Testis (tissue), 3 donors: Measurements from ENCODE around the gene SF3B3. TPM values are rescaled to one million over a fixed set of nuclear protein-coding genes. Genes with fewer than 3 reads are reported as not detected.

Experiments used
- DNase-seq: peaks from one replicate; pipeline ENCODE4 v3.0.0-alpha.2; 2019
- H3K27ac ChIP-seq, 2 donors: fragments of 200-600 bp; sonication (generic); one replicate each; pipeline ENCODE4 v1.5.1; 2019
- H3K27me3 ChIP-seq: fragments of 200-600 bp; sonication (generic); one replicate; pipeline ENCODE4 v1.5.1; 2019
- H3K36me3 ChIP-seq: fragments of 200-600 bp; sonication (generic); one replicate; pipeline ENCODE4 v1.5.1; 2017; ENCODE audit warnings: low read depth; ENCODE audit errors: missing control alignments
- H3K4me1 ChIP-seq: fragments of 200-600 bp; sonication (generic); one replicate; pipeline ENCODE4 v1.5.1; 2019
- H3K4me3 ChIP-seq, 2 donors: fragments of 200-600 bp; sonication (generic); one replicate each; pipeline ENCODE4 v1.5.1; 2017 to 2019
- H3K9me3 ChIP-seq: fragments of 200-600 bp; sonication (generic); one replicate; pipeline ENCODE4 v1.5.1; 2017
- POLR2A ChIP-seq: fragments of 450-650 bp; IDR thresholded peaks from one replicate; pipeline ENCODE4 v1.6.1; 2017; ENCODE audit warnings: antibody characterized with exemption, mild to moderate bottlenecking, moderate library complexity
- WGBS, 2 donors: methylation state at CpG; one replicate each; pipeline ENCODE4 v1.1.5; 2018; 5-methylcytosine and 5-hydroxymethylcytosine counted together
- intact Hi-C: fragments of 100-400 bp; cut with DNase I; formaldehyde crosslinking; loops from one replicate; pipeline ENCODE4 v1.15.1; 2023; ENCODE audit warnings: low total_unique reads
- polyA plus RNA-seq: library from polyadenylated mRNA; stranded (reverse); fragments of 350-450 nt; fragmentation: Illumina TruSeq; extraction: RNeasy Lipid Tissue Mini Kit (QIAGEN cat#74804); gene quantifications from one replicate; pipeline ENCODE4 v1.2.3, GENCODE V29; 2014; ENCODE audit warnings: low read depth, low replicate concordance; ENCODE audit not compliant: insufficient read depth
- total RNA-seq, 2 donors: library from RNA; depleted of rRNA; stranded (reverse); fragments of >200 nt; gene quantifications; one replicate each; pipeline ENCODE4 v1.2.3, GENCODE V29; 2016
- TF ChIP-seq, protein P1 (sequence below), 3 experiments: fragments of 450-650 bp in 2 of 3; fragments of 200-600 bp in 1 of 3; sonication (generic) in 1 of 3; IDR thresholded peaks; one replicate each; pipeline ENCODE4 v1.5.1; 2016 to 2019; ENCODE audit warnings: antibody characterized with exemption in 3 of 3, mild to moderate bottlenecking in 2 of 3, moderate library complexity in 1 of 3

Gene SF3B3
- total and polyA plus RNA-seq, 3 donors from 2014 or later, result 134 to 181 (median 143) TPM

DNA sequence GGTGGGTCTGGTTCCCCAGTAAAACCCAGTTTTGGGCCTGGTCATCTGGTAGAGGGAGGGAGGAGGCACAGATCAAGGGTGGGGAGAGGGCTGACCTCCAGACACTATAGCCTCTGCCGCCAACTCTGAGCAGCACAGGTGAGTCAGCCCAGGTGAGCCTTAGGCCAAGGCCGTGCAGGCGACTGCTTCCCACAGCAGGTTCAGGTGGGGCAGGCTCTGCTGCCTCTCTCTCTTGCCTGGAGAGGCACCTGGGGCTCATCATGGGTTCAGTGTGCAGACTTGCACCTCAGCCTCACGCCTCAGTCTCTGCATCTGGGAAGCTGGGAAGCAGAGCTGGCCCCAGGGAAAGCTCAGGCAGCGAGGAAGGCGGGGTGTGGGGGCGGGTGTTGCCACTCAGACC is 84.9 kb downstream of the SF3B3 start:
- Histone ChIP-seq H3K36me3 (no peaks in the 10 kb centered on the region), H3K27me3 (no peaks in the 10 kb centered on the region), H3K9me3 (no peaks in the 10 kb centered on the region), H3K4me1 (no peaks in the 10 kb centered on the region), H3K4me3 (no peak overlapping the region), H3K27ac (no peak overlapping the region)
- intact Hi-C loops, result no loop called here
- TF ChIP-seq POLR2A, result no peak
- TF ChIP-seq, protein P1, sequence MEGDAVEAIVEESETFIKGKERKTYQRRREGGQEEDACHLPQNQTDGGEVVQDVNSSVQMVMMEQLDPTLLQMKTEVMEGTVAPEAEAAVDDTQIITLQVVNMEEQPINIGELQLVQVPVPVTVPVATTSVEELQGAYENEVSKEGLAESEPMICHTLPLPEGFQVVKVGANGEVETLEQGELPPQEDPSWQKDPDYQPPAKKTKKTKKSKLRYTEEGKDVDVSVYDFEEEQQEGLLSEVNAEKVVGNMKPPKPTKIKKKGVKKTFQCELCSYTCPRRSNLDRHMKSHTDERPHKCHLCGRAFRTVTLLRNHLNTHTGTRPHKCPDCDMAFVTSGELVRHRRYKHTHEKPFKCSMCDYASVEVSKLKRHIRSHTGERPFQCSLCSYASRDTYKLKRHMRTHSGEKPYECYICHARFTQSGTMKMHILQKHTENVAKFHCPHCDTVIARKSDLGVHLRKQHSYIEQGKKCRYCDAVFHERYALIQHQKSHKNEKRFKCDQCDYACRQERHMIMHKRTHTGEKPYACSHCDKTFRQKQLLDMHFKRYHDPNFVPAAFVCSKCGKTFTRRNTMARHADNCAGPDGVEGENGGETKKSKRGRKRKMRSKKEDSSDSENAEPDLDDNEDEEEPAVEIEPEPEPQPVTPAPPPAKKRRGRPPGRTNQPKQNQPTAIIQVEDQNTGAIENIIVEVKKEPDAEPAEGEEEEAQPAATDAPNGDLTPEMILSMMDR (IDR thresholded peaks at IDR 0.05), result no peak
- 91 to 93% methylated on average over 7 of the region's 7 CpGs for WGBS, 2 donors
- no peak for DNase-seq

DNA sequence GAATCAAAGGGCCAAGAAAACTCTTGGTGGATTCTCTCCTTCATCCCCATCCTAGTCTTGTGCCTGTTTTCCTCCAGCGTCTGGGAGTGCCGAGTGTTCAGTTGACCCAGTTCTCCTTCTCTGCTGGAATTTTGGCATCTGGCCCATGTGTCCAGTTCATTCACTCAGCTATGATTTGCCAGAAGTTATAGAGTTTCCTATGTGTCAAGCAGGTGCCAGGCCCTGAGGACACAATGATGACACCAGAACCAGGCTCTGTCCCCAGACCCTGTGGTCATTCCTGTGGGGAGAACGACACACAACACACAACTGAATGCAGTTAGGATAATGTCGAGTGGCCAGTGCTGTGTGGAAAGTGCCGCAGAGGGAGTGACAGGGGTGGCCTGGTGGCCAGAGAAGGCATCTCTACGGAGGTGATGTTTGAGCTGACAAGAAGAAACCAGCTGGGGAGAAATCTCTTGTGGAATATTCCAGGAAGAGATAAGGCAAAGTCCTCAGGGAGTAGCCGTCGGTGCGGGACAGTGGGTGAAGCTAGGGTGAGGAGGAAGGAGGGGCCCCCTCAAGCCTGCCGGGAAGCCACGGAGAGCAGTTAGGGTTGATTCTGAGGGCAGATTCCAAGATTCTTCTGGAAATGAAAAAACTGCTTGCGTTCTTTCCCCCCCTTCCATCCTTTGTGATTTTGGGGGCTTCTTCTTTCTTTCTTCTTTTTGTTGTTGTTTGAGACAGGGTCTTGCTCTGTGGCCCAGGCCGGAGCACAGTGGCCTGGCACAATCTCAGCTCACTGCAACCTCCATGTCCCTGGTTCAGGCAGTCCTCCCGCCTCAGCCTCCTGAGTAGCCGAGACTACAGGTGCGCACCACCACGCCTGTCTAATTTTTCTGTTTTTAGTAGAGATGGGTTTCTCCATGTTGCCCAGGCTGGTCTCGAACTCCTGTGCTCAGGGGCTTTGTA is 86.9 kb downstream of the SF3B3 start:
- intact Hi-C loops, result no loop called here
- peak; percentile 70 for DNase-seq
- Histone ChIP-seq H3K36me3 (no peaks in the 10 kb centered on the region), H3K4me3 (no peak overlapping the region), H3K27ac (no peak overlapping the region), H3K4me1 (no peaks in the 10 kb centered on the region), H3K27me3 (no peaks in the 10 kb centered on the region), H3K9me3 (no peaks in the 10 kb centered on the region)
- WGBS, 2 donors, result 70 to 82% methylated on average over 18 of the region's 18 CpGs
- TF ChIP-seq POLR2A, result no peak
- TF ChIP-seq, protein P1 (IDR thresholded peaks at IDR 0.05), result no peak

DNA sequence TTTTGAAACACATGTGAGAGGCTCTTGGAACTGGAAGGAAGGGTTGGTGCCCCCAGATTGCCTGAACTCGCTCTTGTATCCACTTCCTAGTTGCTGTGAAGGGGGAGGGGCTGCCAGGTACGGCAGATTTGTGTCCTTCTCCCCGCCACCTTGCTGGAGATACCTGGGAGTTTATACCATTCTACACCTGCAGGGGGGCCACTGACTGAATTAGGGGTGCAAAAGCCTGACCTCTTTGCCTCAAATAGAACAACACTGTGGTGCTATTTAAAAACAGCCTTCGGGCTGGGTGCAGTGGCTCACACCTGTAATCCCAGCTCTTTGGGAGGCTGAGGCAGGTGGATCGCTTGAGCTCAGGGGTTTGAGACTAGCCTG is 87.6 kb downstream of the SF3B3 start:
- 87 to 97% methylated on average over 5 of the region's 5 CpGs for WGBS, 2 donors
- TF ChIP-seq POLR2A, result no peak

DNA sequence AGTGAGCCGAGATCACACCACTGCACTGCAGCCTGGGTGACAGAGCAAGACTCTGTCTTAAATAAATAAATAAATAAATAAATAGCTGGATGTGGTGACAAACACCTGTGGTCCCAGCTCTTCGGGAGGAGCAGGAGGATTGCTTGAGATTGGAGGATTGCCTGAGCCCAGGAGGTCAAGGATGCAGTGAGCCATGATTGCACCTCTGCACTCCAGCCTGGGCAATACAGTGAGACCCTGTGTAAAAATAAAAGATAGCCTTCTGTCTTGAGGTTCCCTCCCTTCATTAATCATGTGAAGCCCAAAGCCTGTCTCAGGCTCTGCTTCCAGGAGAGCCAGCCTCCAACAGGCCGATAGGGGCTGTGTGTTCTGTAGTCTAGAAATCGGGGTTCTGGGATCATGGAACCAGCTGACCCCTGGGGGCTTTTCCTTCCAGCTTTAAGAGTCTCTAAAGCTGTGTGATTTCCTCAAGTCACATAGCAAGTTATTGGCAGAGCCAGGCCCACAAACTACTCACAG is 88.2 kb downstream of the SF3B3 start:
- no peak overlapping the region for H3K27ac ChIP-seq
- 85 to 91% methylated on average over 4 of the region's 4 CpGs for WGBS, 2 donors
- H3K27me3 ChIP-seq, result no peaks in the 10 kb centered on the region
- H3K4me3 ChIP-seq, result no peak overlapping the region
- TF ChIP-seq, protein P1 (IDR thresholded peaks at IDR 0.05), result no peak
- TF ChIP-seq POLR2A, result no peak
- no peaks in the 10 kb centered on the region for H3K36me3 ChIP-seq
- no peak for DNase-seq
- H3K9me3 ChIP-seq, result no peaks in the 10 kb centered on the region
- intact Hi-C loops, result no loop called here
- H3K4me1 ChIP-seq, result no peaks in the 10 kb centered on the region

More for the DNA sequence above, 87.6 kb downstream of the SF3B3 start:
- no peaks in the 10 kb centered on the region for H3K36me3 ChIP-seq
- intact Hi-C loops, result no loop called here
- DNase-seq, result no peak
- no peaks in the 10 kb centered on the region for H3K27me3 ChIP-seq
- H3K4me1 ChIP-seq, result no peaks in the 10 kb centered on the region
- no peaks in the 10 kb centered on the region for H3K9me3 ChIP-seq
- H3K4me3 ChIP-seq, result no peak overlapping the region
- H3K27ac ChIP-seq, result no peak overlapping the region

DNA sequence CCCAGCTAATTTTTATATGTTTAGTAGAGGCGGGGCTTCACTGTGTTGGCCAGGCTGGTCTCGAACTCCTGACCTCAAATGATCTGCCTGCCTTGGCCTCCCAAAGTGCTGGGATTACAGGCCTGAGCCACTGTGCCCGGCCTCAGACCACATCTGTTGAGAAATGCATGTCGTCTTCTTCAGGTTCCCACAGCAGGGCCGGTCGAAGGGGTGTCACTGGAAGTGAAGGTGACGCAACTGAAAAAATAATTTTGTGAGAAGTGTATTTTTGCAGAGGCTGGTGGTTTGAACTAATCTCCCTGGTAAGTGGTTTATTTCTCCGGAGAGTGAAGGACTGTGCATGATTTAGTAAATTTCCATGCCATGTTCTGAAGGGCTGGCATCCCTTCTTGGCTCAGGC is 89.3 kb downstream of the SF3B3 start:
- no peak overlapping the region for H3K4me3 ChIP-seq
- no peaks in the 10 kb centered on the region for H3K27me3 ChIP-seq
- H3K27ac ChIP-seq, result no peak overlapping the region
- WGBS, 2 donors, result 92 to 98% methylated on average over 8 of the region's 8 CpGs
- no peak for DNase-seq
- no peaks in the 10 kb centered on the region for H3K9me3 ChIP-seq
- TF ChIP-seq, protein P1 (IDR thresholded peaks at IDR 0.05), result no peak
- TF ChIP-seq POLR2A, result no peak
- H3K36me3 ChIP-seq, result no peaks in the 10 kb centered on the region
- intact Hi-C loops, result no loop called here
- no peaks in the 10 kb centered on the region for H3K4me1 ChIP-seq
